HG03139 (cell line): ENCODE results near the gene AFF1.
"Not testable (repeated sequence)": the region's sequence is repeated elsewhere in the genome, so short reads cannot be mapped to it uniquely, and the experiment has no call there.

Source experiments
- ATAC-seq: cut with Tn5 transposase; IDR thresholded peaks from one replicate; pipeline ENCODE4 v1.9.1; 2021; ENCODE audit not compliant: unreplicated experiment

The AFF1 gene

DNA sequence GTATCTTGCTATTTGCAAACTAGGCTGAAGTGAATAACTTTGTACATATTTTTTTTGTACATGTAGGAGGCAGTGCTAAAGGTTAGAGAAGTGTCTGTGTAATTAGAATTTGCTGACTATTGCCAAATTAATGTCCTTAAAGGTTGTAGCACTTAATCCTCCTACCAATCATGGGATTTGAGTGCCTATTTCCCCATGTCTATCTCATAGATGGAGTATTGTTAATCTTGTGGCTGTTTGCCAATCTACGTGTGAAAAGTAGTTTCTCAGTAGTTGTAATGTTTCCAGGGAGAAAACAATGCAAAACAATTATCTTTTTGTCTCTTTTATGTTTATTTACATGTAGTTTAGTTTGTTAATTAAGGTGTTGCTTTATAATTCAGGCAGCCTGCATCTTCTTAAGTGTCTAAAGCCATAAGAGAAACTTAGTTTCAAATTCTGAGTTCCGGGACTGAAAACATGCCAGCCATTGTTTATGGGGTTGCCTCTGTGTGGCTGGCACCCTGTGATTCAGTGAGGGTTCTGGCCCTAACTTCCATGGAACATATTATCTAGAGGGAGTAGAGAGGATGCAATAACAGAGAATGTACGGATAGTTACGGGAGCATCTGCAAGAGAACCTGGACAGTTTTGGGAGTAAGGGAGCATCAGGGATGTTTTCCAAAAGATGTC is 143.2 kb downstream of the AFF1 start:
- no peak for ATAC-seq

GRCh38 chr4:87078987-87079486 is 144.2 kb downstream of the AFF1 start:
- ATAC-seq = no peak

DNA sequence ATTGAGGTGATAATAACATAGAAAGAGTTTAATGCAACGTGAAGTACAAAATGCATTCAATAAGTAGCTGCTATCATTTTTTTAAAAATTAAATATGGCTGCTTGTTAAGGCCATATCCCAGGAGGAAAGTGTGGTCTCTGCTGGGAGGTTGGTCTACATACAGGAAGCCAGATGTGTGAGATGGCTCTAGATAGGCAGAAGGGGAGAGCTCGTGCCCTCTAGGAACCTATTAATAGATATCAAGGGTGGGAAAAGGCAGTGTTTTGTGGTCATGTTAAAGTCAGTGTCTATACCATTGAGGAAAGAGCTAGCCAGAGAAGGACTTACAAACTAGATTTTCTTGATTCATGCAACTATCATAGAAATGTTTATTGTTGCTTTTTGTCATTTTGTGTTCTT is 145.2 kb downstream of the AFF1 start:
- ATAC-seq = no peak

DNA sequence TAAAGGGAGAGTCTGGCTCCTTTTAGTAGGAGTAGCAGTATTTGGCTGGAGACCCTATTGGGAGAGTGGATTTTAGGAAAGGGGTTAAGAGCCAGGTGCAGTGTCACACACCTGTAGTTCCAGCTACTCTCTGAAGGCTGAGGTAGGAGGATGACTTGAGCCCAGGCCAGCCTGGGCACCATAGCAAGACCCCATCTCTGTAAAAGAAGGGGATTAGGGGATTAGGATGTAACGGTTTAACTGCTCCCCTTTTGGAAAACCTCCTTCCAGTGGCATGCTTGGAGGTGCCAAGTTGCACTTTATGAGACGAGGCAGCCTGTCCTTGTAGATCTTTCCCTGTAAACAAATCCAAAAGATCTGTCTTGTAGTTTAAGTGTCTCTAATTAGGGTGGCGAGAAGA is 145.7 kb downstream of the AFF1 start:
- ATAC-seq = no peak

- no peak for ATAC-seq
Observed at GRCh38 chr4:87081826-87082225, 147.0 kb downstream of the AFF1 start.

DNA sequence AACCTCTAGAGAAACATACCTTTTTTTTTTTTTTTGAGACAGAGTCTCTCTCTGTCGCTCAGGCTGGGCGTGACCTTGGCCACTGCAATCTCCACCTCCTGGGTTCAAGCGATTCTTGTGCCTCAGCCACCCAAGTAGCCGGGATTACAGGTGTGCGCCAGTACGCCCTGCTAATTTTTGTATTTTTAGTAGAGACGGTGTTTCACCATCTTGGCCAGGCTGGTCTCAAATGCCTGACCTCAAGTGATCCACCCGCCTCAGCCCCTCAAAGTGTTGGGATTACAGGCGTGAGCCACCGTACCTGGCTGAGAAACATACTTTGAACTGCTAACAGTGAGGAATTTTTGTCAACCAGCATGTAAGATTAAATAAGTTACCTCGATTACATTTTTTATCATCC is 150.9 kb downstream of the AFF1 start:
- ATAC-seq = not testable (repeated sequence)

GRCh38 chr4:87086143-87086805 is 151.5 kb downstream of the AFF1 start:
- no peak for ATAC-seq

GRCh38 chr4:87087015-87087414 is 152.2 kb downstream of the AFF1 start:
- no peak for ATAC-seq

GRCh38 chr4:87087420-87087819 is 152.6 kb downstream of the AFF1 start:
- no peak for ATAC-seq

GRCh38 chr4:87088186-87088585 is 153.4 kb downstream of the AFF1 start:
- no peak for ATAC-seq

GRCh38 chr4:87089368-87089767 is 154.6 kb downstream of the AFF1 start:
- no peak for ATAC-seq

DNA sequence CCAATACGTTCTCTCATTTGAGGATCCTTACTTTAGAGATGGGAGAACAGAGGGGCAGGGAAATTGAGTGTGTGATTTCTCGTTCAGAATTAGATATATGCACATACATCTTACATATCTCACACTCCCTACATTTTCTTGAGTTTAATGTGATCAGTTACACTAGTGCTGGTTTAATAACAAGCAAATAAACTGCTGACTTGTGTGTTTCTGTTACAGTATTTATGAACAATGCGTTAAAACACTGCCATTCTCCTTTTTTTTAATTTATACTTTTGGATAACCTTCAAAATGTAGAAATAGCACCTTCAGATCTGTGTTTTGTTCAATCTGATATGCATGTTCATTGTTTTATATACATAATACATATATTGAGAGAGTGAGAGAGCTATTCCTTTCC is 155.5 kb downstream of the AFF1 start:
- no peak for ATAC-seq

DNA sequence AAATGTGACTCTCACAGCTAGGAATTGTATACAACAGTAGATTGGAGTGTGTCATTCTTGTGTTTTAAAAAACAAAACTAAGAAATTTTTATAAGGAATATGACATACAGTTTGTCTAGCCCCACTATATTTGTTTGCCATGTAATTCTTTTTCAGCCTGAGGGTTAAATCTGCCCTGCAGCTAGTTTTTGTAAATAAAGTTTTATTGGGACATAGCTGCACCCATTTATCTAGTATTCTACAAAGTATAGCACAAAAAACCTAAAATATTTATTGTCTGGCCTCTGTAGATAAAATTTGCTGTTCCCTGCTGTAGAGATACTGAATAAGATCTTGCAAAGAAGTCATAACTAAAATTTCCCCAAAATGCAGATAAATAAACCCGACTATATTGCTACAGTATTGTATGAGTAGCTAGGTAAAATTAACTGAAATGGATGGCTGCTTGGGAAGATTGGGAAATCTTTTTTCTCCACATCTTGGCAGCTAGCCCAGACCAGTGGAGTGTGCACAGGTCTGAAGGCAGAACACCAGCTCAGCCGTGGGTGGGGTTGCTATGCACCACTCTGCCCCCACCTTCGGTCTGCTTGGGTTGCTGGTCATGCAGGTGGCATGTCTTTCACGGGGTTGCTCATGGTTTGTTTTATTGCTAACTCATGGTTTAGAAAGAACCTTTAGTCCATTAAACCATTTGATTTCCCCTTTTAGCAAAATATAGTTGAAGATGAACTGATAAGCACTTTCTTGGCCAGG is 157.8 kb downstream of the AFF1 start:
- ATAC-seq = no peak

GRCh38 chr4:87093443-87094123 is 158.8 kb downstream of the AFF1 start:
- ATAC-seq = peak; percentile 68

DNA sequence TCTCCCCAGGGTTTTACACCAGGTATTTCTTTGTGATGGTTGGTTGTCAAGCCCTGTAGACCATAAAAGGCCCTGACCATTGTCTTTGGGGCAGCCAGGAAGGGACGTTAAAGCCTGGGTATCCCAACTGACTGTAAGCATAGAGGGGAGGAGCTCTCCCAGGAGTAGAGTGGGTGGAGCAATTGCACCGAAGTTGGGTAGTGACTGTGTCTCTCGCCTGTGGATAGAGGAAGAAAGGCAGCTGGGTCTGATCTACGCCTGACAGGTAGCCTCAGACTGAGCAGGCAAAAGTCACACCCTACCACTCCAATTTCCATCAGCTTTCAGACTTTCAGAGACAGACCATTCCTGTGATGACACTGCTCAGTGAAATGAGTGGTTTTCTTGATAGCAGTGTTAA is 162.3 kb downstream of the AFF1 start:
- no peak for ATAC-seq

DNA sequence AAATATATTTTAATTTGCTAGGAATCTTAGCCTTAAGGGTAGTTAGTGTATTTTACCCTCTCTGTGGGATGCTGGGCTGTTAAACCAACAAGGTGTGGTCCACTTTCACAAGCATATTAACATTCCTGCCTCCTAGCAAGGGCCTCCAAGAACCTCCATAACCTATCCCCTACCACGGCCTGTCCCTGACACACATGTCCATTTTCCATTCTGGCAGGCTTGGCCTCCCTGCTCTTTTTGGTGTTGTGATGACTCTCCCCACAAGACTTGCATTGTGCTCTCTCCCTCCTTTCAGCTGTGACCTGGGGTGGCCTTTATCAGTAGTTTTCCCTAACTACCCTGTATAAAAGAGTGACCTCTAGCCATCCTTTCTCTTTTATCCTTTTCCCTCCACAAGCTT is 165.4 kb downstream of the AFF1 start:
- ATAC-seq = no peak

- no peak for ATAC-seq
Observed at GRCh38 chr4:87101543-87102199, 166.9 kb downstream of the AFF1 start.

GRCh38 chr4:87103086-87103485 is 168.3 kb downstream of the AFF1 start:
- ATAC-seq = no peak

- no peak for ATAC-seq
Observed at GRCh38 chr4:87103691-87104187, 168.9 kb downstream of the AFF1 start.

- no peak for ATAC-seq
Observed at GRCh38 chr4:87105101-87105845, 170.5 kb downstream of the AFF1 start.
